ENCODE measurements around the gene LMOD2.

The LMOD2 gene

GRCh38 chr7:123689250-123689649 lies 33.6 kb downstream of the LMOD2 start:
- TF ChIP-seq CTCF (IDR thresholded peaks at IDR 0.05; ENCODE audit: low read depth, low read length, missing control alignments), result no peak
- no peak for DNase-seq (ENCODE audit: low read depth)
- H3K4me3 ChIP-seq (ENCODE audit: low read depth, low read length), result no peak overlapping the region

GRCh38 chr7:123690550-123690949 lies 34.9 kb downstream of the LMOD2 start:
- DNase-seq (ENCODE audit: low read depth), result no peak
- H3K4me3 ChIP-seq (ENCODE audit: low read depth, low read length), result no peak overlapping the region
- no peak for TF ChIP-seq CTCF (IDR thresholded peaks at IDR 0.05; ENCODE audit: low read depth, low read length, missing control alignments)

GRCh38 chr7:123692471-123692877 lies 36.8 kb downstream of the LMOD2 start:
- no peak overlapping the region for H3K4me3 ChIP-seq (ENCODE audit: low read depth, low read length)
- TF ChIP-seq CTCF (IDR thresholded peaks at IDR 0.05; ENCODE audit: low read depth, low read length, missing control alignments), result no peak
- no peak for DNase-seq (ENCODE audit: low read depth)

- no peak for DNase-seq (ENCODE audit: low read depth)
- H3K4me3 ChIP-seq (ENCODE audit: low read depth, low read length), result no peak overlapping the region
- TF ChIP-seq CTCF (IDR thresholded peaks at IDR 0.05; ENCODE audit: low read depth, low read length, missing control alignments), result no peak
Measured at GRCh38 chr7:123695944-123696677, 40.4 kb downstream of the LMOD2 start.

- DNase-seq (ENCODE audit: low read depth), result no peak
- no peak for TF ChIP-seq CTCF (IDR thresholded peaks at IDR 0.05; ENCODE audit: low read depth, low read length, missing control alignments)
- no peak overlapping the region for H3K4me3 ChIP-seq (ENCODE audit: low read depth, low read length)
Measured at GRCh38 chr7:123705211-123705901, 49.7 kb downstream of the LMOD2 start.

GRCh38 chr7:123709525-123709924 lies 53.9 kb downstream of the LMOD2 start:
- no peak overlapping the region for H3K4me3 ChIP-seq (ENCODE audit: low read depth, low read length)
- no peak for TF ChIP-seq CTCF (IDR thresholded peaks at IDR 0.05; ENCODE audit: low read depth, low read length, missing control alignments)
- DNase-seq (ENCODE audit: low read depth), result no peak
